Effector memory CD4-positive, alpha-beta T cell (primary cell): ENCODE results near the gene EIF4E.

Experiments used
- DNase-seq, 3 donors: peaks; one replicate each; pipeline ENCODE4 v3.0.0-alpha.2; 2020
- H3K27ac ChIP-seq: 2 replicates; pipeline ENCODE4 v1.7.0; 2013; ENCODE audit warnings: mild to moderate bottlenecking, low read length, moderate library complexity; ENCODE audit not compliant: insufficient read depth, poor library complexity, severe bottlenecking
- H3K27me3 ChIP-seq: replicated peaks from 2 replicates; pipeline ENCODE4 v1.7.0; 2013; ENCODE audit warnings: mild to moderate bottlenecking, low read length; ENCODE audit not compliant: insufficient read depth, control insufficient read depth, poor library complexity, severe bottlenecking
- H3K36me3 ChIP-seq: 2 replicates; pipeline ENCODE4 v1.7.0; 2013; ENCODE audit warnings: mild to moderate bottlenecking, low read length, moderate library complexity; ENCODE audit not compliant: control insufficient read depth, insufficient read depth
- H3K4me1 ChIP-seq: 2 replicates; pipeline ENCODE4 v1.7.0; 2013; ENCODE audit warnings: low read length, mild to moderate bottlenecking; ENCODE audit not compliant: control insufficient read depth, insufficient read depth, poor library complexity, severe bottlenecking
- H3K4me3 ChIP-seq: 2 replicates; pipeline ENCODE4 v1.7.0; 2013; ENCODE audit warnings: low read length, low read depth, mild to moderate bottlenecking; ENCODE audit not compliant: insufficient read depth, poor library complexity, severe bottlenecking
- H3K9me3 ChIP-seq: 2 replicates; pipeline ENCODE4 v1.7.0; 2013; ENCODE audit warnings: mild to moderate bottlenecking, low read length, moderate library complexity; ENCODE audit not compliant: control insufficient read depth

Gene EIF4E

DNA sequence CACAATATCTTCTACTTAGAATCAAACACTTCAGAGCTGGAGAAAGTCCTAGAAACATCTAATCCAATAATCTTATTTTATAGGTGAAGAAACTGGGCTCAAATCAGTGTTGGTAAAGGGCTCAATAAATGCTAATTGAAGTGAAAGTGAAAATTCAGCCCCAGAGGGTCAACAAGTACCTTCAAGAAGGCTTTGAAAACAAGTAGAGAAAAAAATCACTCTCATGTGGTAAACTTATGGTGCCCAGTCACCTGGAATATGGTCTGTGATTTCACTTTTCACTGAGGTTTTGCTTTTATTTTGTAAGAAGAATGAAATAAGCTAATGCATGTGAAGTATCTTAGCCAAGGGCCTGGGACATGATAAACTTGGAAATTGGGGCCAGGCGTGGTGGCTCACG lies 29.1 kb upstream of the EIF4E start:
- no peak for DNase-seq
- Histone ChIP-seq H3K36me3 (no peaks in the 10 kb centered on the region), H3K4me1 (no peaks in the 10 kb centered on the region), H3K27me3 (no peaks in the 10 kb centered on the region), H3K4me3 (no peak overlapping the region), H3K27ac (no peak overlapping the region), H3K9me3 (no peaks in the 10 kb centered on the region)

DNA sequence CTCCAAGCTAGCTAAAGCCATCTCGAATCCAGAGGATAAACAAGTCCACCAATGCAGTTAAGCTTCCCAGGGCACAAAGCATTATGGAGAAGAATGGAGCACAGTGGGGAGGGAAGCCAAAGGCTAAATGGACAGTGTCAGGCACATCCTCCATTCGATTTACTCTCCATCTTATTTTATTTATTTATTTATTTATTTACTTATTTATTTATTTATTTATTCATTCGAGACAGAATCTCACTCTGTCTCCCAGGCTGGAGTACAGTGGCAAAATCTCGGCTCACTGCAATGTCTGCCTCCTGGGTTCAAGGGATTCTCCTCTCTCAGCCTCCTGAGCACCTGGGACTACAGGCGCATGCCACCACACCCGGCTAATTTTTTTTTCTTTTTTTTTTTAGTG lies 26.3 kb upstream of the EIF4E start:
- Histone ChIP-seq H3K36me3 (no peaks in the 10 kb centered on the region), H3K27ac (no peak overlapping the region), H3K9me3 (no peaks in the 10 kb centered on the region)

DNA sequence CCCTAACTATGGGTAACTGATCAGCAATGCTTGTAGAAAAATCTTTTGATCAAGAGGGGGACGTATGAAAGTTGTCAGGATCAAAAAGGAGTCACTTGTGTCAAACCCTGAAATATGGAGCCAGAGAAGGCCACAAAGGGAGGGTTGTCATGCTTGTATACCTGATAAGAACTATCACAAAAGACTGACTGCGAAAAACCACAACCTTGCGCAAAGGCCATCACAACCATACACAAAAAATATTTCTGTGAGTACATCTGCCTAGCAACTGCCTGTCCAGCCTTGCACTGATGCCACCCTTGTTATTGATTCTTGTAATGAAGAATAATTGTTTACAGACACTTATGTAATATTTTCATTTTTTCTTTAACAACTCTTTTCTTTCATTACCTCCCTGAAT lies 22.8 kb upstream of the EIF4E start:
- Histone ChIP-seq H3K27me3 (no peaks in the 10 kb centered on the region), H3K9me3 (no peaks in the 10 kb centered on the region), H3K4me1 (no peaks in the 10 kb centered on the region), H3K27ac (no peak overlapping the region), H3K4me3 (no peak overlapping the region), H3K36me3 (no peaks in the 10 kb centered on the region)
- no peak for DNase-seq

More for the DNA sequence above, 26.3 kb upstream of the EIF4E start:
- no peak for DNase-seq
- Histone ChIP-seq H3K4me3 (no peak overlapping the region), H3K27me3 (no peaks in the 10 kb centered on the region), H3K4me1 (no peaks in the 10 kb centered on the region)

GRCh38 chr4:98950925-98951324 lies 22.0 kb upstream of the EIF4E start:
- H3K9me3 ChIP-seq = no peaks in the 10 kb centered on the region
- no peaks in the 10 kb centered on the region for H3K27me3 ChIP-seq
- H3K4me3 ChIP-seq = no peak overlapping the region
- H3K36me3 ChIP-seq = no peaks in the 10 kb centered on the region
- DNase-seq = no peak
- no peaks in the 10 kb centered on the region for H3K4me1 ChIP-seq
- H3K27ac ChIP-seq = no peak overlapping the region

- Histone ChIP-seq H3K4me3 (no peak overlapping the region), H3K27ac (no peak overlapping the region), H3K27me3 (no peaks in the 10 kb centered on the region), H3K4me1 (no peaks in the 10 kb centered on the region), H3K36me3 (no peaks in the 10 kb centered on the region), H3K9me3 (no peaks in the 10 kb centered on the region)
- no peak for DNase-seq
Observed at GRCh38 chr4:98946359-98946758, 17.4 kb upstream of the EIF4E start.

- H3K9me3 ChIP-seq = no peaks in the 10 kb centered on the region
- no peak overlapping the region for H3K4me3 ChIP-seq
Observed at GRCh38 chr4:98945297-98945850, 16.4 kb upstream of the EIF4E start.

DNA sequence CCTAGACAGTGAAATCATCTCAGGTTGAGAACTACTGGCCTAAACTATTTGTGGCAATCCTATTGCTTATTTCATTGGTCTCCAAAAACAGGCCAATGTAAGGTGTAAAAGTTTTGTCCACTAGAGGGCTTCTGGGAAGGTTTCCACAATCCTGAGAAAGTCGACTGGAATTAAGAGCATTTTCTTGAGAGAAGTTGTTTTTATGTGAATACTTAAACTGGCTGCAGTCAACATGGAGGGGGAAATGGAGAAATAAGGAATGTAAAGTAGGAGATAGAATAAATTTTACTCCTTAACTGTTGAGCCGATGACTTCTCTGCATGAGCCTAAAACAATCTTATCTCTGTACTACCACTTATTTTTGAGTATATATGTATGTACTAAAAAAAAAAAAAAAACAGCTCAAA lies 11.0 kb upstream of the EIF4E start:
- no peaks in the 10 kb centered on the region for H3K36me3 ChIP-seq
- no peak overlapping the region for H3K4me3 ChIP-seq
- no peaks in the 10 kb centered on the region for H3K4me1 ChIP-seq
- H3K27ac ChIP-seq = no peak overlapping the region
- no peaks in the 10 kb centered on the region for H3K9me3 ChIP-seq
- no peak for DNase-seq
- no peaks in the 10 kb centered on the region for H3K27me3 ChIP-seq

More at GRCh38 chr4:98945297-98945850, 16.4 kb upstream of the EIF4E start:
- no peaks in the 10 kb centered on the region for H3K36me3 ChIP-seq
- no peak overlapping the region for H3K27ac ChIP-seq
- H3K4me1 ChIP-seq = no peaks in the 10 kb centered on the region
- DNase-seq = no peak
- no peaks in the 10 kb centered on the region for H3K27me3 ChIP-seq

- H3K27me3 ChIP-seq = no peaks in the 10 kb centered on the region
- no peak overlapping the region for H3K4me3 ChIP-seq
- H3K9me3 ChIP-seq = no peaks in the 10 kb centered on the region
- no peaks in the 10 kb centered on the region for H3K4me1 ChIP-seq
- no peak overlapping the region for H3K27ac ChIP-seq
- no peaks in the 10 kb centered on the region for H3K36me3 ChIP-seq
- DNase-seq = no peak
Observed at GRCh38 chr4:98939438-98939837, 10.5 kb upstream of the EIF4E start.

DNA sequence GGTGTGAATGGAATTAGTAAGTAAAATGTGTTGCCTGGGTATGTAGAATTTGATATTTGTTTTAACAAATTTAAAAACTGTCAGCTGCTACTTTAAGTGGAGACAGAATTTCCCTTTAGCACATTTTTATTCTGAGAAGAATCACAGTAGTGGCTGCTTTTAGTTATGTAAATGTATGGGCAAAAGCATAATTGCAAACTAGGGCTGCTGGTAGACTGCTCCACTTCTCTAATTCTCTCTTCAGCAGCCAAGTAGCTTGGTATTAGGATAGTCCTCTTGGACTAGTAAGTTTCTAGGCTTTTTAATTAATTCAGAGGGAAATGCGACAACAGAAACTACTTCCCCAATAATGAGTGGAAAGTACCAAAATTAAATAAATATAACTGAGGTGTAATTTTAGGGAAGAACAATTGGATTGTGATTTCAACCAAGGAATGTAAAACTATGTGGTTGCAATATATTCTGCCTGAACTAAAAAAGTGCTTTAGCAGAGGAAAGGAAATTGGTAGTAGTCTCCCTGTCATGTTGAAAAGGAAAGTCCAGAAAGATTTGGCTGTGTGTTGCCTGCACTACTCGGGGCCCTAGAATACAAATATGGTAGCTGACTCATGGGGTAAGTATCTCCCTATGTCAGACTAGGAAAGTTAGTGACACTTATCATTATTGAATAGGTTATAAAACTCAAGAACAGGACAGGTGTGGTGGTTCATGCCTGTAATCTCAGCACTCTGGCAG lies 9.2 kb upstream of the EIF4E start:
- H3K27me3 ChIP-seq = no peaks in the 10 kb centered on the region
- no peak overlapping the region for H3K4me3 ChIP-seq
- H3K9me3 ChIP-seq = no peaks in the 10 kb centered on the region
- H3K27ac ChIP-seq = no peak overlapping the region
- H3K4me1 ChIP-seq = no peaks in the 10 kb centered on the region
- DNase-seq = no peak
- H3K36me3 ChIP-seq = no peaks in the 10 kb centered on the region

DNA sequence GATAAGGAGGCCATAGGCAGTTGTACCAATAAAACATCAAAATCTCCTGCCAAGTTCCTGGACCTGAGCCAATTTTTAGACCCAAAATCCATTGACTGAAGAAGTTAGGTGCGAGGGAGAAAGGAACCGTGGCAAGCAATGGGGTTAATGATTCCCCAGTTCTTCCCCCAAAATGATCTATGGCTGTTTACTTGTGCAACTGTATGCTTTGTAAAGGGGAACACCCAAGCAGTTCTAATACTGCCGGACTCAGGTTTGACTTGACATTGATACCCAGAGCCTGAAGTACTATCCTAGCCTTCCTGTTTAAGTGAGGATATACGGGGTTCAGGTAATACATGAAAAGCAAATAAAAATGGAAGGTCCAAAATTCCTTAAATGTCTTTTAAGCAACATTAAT lies 6.7 kb upstream of the EIF4E start:
- no peaks in the 10 kb centered on the region for H3K4me1 ChIP-seq

More for the DNA sequence above, 6.7 kb upstream of the EIF4E start:
- H3K27ac ChIP-seq = no peak overlapping the region
- H3K9me3 ChIP-seq = no peaks in the 10 kb centered on the region
- no peaks in the 10 kb centered on the region for H3K27me3 ChIP-seq
- DNase-seq = no peak
- H3K4me3 ChIP-seq = no peak overlapping the region
- H3K36me3 ChIP-seq = no peaks in the 10 kb centered on the region
